AG09309 (cell line): ENCODE measurements around the gene PCNX2.

ENCODE experiments used
- DNase-seq: peaks from one replicate; pipeline ENCODE4 v3.0.0-alpha.2; 2010; ENCODE audit warnings: low read depth
- H3K4me3 ChIP-seq: 2 replicates; pipeline ENCODE4 v1.5.1; 2011; ENCODE audit warnings: mild to moderate bottlenecking, low read depth, low read length, moderate library complexity; ENCODE audit not compliant: control insufficient read depth
- CTCF ChIP-seq: IDR thresholded peaks from 2 replicates; pipeline ENCODE4 v1.5.1; 2011; ENCODE audit warnings: mild to moderate bottlenecking, low read depth, low read length, inconsistent platforms; ENCODE audit not compliant: insufficient read depth, control insufficient read depth; ENCODE audit errors: missing control alignments

The PCNX2 gene

GRCh38 chr1:232973652-232974611 lies 321.6 kb downstream of the PCNX2 start:
- no peak overlapping the region for H3K4me3 ChIP-seq
- DNase-seq, result no peak
- TF ChIP-seq CTCF, result no peak

- no peak overlapping the region for H3K4me3 ChIP-seq
- no peak for TF ChIP-seq CTCF
- no peak for DNase-seq
Measured at GRCh38 chr1:232970508-232970907, 325.0 kb downstream of the PCNX2 start.

- H3K4me3 ChIP-seq, result no peak overlapping the region
- TF ChIP-seq CTCF, result no peak
- no peak for DNase-seq
Measured at GRCh38 chr1:232969799-232970198, 325.7 kb downstream of the PCNX2 start.

- TF ChIP-seq CTCF, result no peak
- no peak for DNase-seq
- H3K4me3 ChIP-seq, result no peak overlapping the region
Measured at GRCh38 chr1:232968965-232969364, 326.6 kb downstream of the PCNX2 start.

GRCh38 chr1:232968391-232968790 lies 327.1 kb downstream of the PCNX2 start:
- DNase-seq, result no peak
- H3K4me3 ChIP-seq, result no peak overlapping the region
- TF ChIP-seq CTCF, result no peak

- no peak overlapping the region for H3K4me3 ChIP-seq
- no peak for DNase-seq
- no peak for TF ChIP-seq CTCF
Measured at GRCh38 chr1:232966663-232967062, 328.9 kb downstream of the PCNX2 start.
